Activated gamma-delta T cell (primary cell): ENCODE results near the gene FBXO36.
"Not testable (repeated sequence)": the region's sequence is repeated elsewhere in the genome, so short reads cannot be mapped to it uniquely, and the experiment has no call there.

Experiments used
- DNase-seq: peaks from one replicate; lab custom pipeline; 2025; lab: John Stamatoyannopoulos, UW

Gene FBXO36

DNA sequence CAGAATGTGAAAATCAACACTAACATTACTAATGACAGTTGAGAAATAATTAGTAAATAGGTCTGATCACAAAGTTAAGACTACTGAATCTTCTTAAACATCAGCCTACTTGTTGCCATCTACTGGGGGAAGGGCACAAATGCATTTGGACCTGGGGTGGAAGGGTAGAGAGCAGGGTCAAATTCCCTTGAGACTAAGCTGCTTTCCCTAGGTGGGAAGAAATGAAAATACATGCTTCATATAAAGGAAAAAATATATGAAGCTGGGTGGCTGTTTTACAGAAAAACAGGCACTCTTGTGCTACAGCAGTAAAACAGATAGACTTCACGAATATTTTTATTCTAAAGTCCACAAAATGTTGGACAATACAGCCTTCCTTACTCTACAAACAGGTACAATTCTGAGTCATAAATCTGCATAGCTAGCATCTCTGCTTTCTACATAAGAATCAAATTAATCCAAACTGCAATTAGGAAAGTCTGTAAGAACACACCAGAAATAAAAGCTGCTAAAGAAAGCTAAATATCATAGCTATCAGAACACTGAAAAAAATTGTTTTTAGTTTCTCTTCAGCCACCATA, 11.4 kb upstream of the FBXO36 start:
- no peak for DNase-seq

DNA sequence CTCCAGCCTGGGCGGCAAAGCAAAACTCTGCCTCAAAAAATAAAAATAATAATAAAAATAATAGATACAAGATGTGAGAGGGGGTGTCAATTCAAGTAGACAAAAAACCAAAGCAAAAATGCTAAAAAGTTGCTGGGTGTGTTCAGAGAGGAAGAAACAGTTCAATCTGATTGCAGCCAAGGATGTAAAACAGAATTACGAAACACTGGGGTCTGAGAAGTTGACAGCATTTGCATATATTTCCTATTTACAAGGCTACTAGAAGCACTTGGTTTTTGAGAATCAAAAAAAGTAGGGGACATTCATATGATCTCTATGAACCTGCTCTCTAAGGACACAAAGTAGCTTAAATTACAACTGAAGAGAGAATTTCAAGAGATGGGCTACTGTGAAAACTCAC, 8.1 kb upstream of the FBXO36 start:
- no peak for DNase-seq

DNA sequence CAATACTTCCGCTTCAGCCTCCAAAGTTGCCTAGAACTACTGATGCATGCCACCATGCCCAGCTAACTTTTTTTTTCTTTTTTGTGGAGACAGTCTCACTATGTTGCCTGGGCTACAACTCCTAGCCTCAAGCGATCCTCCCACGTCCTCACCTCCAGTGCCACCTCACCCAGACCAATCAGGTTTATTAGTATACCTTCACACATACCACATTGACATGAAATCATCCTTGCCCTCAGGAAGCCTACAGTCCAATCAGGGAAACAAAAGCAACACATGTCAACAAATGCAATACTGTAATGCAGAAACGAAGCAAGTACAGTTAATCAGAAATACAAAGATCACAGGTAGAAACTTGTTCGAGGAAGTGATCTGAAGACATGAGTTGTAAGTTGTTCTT, 4.5 kb upstream of the FBXO36 start:
- DNase-seq: no peak

DNA sequence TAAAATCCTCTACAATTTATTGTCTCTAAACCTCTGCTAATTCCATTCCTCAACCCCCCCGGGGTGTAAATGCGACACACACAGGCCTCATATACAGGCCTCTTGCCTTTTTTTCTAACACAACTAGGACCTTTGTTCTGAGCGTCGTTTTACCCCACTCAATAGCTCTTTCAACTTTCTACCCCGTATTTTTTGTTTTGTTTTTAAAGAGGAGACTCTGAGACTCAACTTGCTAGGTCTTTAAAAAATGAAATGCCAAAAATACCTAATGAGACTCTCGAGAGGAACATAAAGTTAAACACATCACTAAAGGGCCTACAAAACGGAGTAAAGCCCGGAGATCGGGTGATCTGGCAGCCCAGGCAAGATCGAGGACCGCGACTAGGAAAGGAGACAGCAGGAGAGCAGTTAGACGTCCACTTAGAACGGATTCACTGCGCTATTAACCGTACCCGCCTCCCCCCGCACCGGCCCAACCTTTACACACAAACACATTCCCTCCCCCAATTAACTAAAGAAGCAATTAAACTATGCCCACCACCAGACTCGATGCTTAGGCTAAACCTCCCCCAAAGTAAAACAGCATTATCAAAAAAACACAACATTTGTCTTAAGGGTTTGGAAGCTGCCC, 2.2 kb upstream of the FBXO36 start:
- DNase-seq: no peak

DNA sequence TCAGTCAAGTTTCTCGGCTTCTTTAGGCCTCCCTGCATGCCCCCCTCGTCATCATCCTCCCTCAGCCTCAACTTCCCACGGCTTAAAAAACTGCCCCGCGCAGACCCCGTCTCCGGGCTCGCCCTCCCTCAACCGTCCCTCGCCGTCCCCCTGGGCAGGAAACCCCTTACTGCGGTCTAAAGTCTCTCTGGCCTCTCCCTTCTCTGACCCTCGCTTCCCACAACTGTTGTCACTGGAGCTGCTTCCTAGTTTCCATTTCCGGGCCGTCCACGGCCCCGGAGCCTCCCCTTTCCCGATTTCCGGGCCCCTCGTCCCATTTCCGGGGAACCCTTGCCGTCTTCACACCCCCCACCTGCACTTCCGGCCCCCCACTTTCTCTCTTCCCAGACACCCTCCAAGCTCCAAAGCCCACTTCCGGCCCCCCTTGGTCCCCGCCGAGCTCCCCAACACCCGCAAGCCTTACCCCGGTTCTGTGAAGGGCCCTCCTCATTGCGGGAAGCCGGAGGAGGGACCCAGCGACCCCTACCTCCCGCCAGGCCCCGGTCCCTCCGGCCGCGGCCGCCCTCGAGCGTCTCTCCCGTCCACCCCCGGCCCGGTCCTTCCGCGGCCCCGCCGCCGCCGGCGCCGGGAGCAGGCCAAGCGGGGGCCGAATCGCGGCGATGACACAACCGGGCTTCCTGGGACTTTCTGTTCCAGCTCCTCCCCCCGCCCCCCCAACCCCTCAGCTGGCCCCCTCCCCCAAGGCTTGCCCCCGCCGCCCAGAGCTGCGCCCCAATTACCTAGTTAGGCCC, 1.0 kb upstream of the FBXO36 start:
- DNase-seq: peak; percentile 59

DNA sequence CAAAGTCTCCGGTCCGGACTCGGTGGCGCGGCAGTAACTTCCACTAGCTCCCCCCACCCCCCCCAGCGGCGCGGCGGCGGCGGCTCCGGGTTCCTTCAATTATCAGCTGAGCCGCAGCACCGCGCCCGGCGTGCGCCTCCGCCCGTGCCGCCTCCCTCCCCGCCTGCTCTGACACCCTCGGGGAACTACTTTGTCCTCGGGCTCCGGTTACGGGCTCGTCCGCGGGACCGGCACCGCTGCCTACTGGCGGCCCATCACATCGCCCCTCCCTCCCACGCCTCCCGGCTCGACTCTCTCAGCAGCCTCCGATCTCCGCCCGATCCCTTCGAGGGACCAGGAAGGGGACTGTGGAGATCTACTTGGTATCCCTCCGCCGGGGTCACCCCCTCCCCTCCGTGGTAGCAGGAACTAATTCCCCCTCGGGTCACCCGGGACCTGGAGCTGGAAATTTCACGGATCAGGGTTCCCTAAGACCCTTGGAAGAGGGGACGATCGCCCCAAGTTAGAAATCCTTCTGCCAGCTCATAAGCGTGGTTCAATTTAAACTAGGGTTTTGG, 333 bp upstream of the FBXO36 start, which contains the start of gene TRIP12:
Gene TRIP12, minus strand, starts transcription at position 118 of the 557 bp plus-strand sequence. CDS start 41,930 bp downstream, outside the sequence.
- peak; percentile 78 for DNase-seq

DNA sequence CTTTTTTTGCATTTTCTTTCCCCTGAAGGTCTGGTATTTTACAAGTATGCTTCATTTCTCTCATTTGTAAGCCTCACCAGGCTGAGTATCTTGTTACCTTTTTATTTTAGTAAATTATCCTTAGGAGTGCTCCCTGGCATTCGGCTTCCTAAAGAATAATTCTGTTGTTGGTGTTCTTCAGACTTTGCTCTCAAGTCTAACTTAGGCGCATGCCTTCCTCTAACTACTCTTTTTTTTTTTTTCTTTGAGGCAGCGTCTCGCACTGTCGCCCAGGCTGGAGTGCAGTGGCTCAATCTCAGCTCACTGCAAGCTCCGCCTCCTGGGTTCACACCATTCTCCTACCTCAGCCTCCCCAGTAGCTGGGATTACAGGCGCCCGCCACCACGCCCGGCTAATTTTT, 2.2 kb downstream of the FBXO36 start:
- DNase-seq: not testable (repeated sequence)

DNA sequence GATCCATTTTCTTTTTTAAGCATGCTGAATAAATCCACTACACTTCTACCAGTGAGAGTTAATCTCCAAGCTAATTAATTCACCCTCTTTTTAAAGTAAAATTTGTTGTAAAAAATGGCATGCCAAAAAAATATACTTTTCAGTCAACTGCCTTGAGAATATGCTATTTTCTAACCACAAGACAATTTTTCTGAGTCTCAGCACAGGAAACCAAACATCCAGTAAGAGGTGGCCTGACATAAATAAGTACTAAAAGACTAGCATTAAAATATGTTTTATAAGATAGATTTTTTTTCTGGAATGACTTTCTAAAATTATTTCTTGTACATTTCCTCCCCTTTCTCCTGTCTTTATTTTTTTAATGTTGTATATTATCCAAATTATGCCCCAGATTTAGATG, 2.9 kb downstream of the FBXO36 start:
- DNase-seq: no peak

DNA sequence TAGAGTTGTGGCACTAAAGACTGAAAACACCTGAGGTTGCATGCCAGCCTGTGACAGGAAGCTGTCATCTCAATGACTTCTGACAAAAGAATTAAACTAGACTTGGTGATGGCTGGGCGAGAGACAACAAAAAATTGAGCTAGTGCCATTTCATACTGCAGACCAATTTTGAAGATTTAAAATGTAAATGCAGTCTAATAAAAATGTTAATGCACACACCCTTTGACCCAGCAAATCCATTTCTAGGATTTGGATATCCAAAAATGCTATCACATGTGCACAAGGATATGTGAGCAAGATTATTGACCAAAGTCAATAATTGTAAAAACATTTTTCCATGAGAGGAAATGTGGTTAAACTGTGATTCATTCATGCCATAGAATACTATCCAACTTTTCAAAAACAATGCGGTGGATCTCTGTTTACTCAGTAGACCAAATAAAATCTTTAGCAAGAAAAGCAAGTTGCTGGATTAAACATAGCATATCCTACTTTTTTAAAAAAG, 5.6 kb downstream of the FBXO36 start:
- no peak for DNase-seq

DNA sequence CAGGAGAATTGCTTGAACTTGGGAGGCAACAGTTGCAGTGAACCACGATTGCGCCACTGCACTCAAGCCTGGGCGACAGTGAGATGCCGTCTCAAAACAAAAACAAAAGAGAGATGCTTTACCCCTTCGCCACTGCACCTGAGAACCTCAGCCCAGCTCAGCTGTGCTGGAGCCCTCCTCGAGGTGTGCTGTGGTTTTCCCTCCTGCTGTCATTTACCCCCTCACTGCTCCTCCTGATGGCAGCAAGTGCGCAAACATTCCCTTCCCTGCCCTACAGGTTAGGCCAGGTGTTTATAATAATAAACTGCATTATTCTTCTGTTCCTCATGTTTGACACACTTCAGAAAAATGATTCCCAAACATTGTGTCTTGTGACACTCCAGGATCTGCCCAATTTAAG, 8.4 kb downstream of the FBXO36 start:
- no peak for DNase-seq

DNA sequence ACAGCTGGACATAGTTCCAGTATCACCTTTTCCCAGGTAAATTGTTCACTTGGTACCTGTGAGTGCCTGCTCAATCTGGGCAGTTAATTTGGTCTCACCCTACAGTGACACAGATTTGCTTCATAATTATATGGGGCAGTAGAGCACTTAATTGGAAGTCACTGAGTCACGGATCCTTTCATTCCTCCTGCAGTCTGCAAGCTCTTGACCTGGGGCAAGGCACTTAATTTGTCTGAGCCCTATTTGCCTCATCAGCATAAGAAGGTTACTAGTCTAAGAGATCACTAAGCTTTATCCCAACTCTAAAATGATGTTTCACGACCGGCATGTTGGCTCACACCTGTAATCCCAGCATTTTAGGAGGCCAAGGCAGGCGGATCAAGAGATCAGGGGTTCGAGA, 8.9 kb downstream of the FBXO36 start:
- no peak for DNase-seq

DNA sequence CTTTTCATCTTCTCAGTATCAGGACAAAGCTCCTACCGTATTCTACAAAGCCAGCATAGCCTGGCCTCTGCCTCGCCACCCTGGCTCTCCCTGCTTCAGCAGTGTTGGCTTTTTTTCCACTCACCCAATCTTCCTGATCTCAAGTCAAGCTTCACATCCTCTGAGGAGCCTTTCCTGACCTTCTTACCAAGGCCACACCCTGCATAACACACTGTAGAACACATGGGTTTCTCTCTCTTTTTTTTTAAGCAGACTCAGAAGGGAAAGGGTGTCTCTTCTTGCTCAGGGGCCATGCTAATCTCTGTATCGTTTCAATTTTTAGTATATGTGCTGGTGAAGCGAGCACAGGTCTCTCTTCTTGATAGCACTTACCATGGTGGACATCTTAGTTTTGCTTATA, 15.2 kb downstream of the FBXO36 start:
- no peak for DNase-seq

DNA sequence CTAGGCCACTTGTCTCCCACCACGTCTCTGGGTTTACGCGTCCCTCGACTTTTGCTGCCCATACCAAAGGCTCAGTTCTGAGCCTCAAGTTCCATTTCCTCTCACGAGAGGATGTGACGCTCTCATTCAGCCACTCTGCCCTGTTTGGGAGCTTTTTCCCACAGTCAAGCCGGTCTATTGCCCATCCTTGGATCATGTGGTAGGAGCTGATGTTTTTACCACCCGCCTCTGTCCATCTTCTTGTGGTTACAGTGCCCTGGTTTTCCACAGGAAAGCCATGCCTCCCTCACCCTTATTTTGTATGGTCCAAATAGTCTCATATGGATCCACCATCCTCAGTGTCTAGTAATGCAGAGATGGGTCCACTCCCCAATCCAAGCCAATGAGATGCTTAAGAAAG, 20.4 kb downstream of the FBXO36 start:
- DNase-seq: no peak

DNA sequence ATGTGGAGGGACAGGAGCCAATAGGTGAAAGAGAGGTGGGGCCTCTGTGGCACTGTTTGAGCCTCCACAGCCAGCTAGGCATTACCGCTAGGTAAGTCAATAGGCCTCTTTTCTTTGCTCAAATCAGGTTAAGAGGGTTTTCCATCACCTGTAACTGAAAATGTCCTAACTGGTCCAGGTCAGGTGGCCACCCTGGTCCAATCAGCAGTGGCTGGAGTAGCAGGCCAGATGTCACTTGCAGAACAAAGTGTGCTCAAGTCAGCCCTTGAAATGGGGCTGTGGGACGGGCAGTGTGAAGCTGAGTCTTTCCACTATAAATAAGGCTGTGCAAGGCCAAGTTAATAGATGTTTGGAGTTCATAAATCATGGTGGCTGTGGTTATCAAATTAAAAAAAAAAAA, 20.9 kb downstream of the FBXO36 start:
- DNase-seq: no peak

DNA sequence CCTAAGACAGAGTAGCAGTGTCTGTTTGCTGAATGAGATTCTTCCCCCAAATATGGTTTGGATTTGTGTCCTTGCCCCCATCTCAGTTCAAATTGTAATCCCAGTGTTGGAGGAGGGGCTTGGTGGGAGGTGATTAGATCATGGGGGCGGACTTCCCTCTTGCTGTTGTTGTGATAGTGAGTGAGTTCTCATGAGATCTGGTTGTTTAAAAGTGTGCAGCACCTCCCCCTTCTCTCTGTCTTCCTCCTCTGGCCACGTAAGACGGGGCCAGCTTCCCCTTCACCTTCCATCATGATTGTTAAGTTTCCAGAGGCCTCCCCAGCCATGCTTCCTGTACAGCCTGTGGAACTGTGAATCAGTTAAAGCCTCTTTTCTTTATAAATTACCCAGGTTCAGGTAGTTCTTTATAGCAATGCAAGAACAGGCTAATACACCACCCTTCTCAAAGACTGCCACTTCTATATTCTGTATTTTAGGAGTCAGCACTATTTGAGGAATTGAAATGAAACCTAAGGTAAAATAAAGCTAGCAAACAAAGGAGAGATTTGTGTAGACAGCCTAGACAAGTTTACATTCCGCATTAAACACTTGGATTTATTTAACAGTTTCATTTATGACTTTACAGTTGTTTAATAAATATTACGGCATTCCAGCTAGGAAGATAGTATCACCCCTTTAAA, 21.6 kb downstream of the FBXO36 start:
- DNase-seq: no peak

DNA sequence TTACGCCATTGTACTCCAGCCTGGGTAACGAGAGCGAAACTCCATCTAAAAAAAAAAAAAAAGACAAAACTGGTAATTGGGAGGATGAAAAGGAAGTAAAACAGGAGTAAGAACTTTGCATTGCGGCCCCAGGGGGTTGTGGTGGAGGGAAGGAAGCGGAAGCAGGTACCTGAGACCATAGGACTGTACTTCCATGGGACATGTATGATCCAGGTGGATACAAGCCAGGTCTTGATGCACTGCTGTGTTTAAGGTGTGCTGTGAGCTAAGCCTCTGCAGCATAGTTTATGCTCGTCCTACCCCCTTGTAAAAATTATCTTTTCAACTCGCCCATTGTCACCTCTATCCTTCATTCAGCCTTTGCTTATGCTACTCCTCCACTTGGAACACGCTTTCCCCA, 23.7 kb downstream of the FBXO36 start:
- no peak for DNase-seq

DNA sequence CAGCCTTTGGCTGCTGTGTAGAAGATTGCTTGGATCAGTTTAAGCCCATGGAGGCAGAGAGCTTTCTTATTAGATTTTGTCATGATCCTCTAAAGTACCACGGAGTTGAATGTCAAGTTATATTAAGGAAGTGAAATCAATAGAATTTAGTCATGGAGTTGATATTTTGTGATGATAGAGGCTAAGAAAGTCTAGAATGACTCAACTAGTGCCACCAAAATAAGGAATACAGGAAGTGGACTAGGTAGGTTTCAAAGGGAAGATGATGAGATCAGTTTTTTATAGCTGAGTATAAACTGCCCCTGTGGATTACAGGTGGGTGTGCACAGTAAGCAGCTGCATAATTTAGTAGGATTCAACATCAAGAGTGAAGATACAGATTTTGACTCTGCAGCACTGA, 25.2 kb downstream of the FBXO36 start:
- no peak for DNase-seq

DNA sequence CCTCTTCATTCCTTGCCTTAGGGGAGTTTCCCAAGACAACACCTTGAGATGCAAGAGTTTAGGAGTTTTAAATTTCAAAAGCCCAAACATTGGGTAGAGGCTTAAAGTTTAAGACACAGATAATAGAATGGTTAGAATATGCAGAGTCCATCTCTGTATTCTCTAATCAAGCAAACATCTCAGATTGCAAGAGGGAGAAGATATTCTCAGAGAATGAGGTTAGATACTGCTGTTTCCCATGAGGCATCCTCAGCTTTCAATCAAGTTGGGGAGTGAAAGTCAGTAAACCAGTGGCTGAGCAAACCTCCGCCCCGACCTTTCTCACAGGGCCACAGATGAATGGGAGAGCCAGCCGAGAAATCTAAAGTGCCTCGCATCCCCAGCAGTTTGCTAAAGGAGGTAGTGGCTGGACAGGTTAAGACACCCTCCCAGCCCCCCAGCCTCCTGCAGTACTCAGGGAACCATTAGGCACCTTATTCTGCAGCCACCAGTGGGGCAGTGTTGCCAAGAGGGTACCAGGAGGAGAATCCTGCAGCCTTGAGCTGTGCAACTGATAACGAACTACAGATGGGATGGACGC, 30.0 kb downstream of the FBXO36 start:
- DNase-seq: no peak

DNA sequence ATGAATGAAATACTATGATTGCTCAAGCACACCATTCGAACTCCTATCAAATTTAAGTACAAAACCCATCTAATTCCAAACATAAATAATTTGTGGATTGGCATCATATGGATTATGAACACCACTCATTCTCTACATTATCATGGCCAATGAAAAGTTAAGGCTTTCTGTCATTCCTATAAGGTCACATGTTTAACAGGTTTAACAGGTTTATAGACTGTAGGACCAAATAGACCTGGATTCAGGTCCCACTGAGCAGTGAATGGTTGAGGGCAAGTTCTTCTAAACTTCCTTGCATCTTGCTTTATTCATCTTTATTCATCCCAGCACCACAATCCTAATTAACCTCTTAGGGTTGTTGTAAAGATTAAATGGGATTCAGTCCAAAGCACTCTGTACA, 33.4 kb downstream of the FBXO36 start:
- no peak for DNase-seq

DNA sequence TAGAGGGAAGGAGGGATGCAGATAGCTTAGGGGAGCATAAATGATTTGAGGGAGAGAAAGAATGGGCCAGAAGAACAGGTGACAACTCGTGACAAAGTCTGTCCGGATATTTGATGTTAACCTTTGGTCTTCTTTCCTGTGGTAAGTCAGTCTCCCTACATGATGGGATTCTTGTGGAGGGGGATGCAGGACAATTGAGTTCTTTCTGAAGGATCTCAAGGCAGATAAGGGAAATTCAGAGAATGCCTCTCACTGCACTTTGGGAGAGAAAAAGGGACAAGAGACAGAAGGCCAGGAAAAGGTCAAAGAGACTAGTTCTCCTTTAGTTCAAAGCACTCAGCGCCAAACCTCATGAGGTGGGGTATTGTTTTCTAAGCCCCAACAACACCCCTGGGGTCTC, 34.2 kb downstream of the FBXO36 start:
- no peak for DNase-seq

DNA sequence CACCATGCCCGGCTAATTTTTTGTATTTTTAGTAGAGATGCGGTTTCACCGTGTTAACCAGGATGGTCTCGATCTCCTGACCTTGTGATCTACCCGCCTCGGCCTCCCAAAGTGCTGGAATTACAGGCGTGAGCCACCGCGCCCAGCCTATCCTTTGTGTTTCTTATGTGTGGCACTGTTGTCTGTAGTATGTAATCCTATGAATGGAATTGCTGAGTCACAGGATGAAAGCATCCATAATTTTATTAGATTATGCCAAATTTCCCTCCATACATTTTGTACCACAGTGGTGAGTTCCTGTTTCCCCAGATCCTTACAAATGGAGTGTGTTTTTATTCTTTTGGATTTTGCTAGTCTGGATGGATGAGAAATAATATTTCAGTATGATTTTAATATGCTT, 41.3 kb downstream of the FBXO36 start:
- not testable (repeated sequence) for DNase-seq

DNA sequence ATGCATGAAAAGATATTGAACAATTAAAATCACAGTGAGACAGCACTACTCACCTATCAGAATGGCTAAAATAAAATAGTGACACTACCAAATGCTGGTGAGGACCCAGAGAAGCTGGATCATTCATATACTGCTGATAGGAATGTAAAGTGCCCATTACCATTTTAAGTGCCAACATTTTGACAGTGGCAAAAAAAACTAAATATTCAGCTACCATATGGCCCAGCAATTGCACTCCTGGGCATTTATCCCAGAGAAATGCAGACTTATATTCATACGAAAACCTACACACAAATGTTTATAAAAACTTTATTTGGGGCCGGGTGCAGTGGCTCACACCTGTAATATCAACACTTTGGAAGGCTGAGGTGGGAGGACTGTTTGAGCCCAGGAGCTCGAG, 47.6 kb downstream of the FBXO36 start:
- no peak for DNase-seq
